Measurements from ENCODE around the gene ABHD11. TPM values are rescaled to one million over a fixed set of nuclear protein-coding genes. Genes with fewer than 3 reads are reported as not detected.

ABHD11 gene
- total and polyA plus RNA-seq, 2 experiments from 2014 or later, result 18.7 to 24.6 TPM

- TF ChIP-seq ZNF462 (CRISPR knock-in tag; IDR thresholded peaks at IDR 0.05), result no peak
- TF ChIP-seq NANOG (IDR thresholded peaks at IDR 0.05; ENCODE audit: borderline replicate concordance), result no peak
Observed at GRCh38 chr7:73702226-73702625, 36.4 kb downstream of the ABHD11 start (continued).

GRCh38 chr7:73701357-73701995 is 37.1 kb downstream of the ABHD11 start:
- ATAC-seq (peak; percentile 58), DNase-seq (ENCODE audit: low spot score) (peak; percentile 94)
- H3K27ac ChIP-seq (ENCODE audit: low read depth), result 0 out of 2 replicates have a peak overlapping the region, but pooled peaks have one; percentile 36
- no peaks in the 10 kb centered on the region for H3K9me2 ChIP-seq (ENCODE audit: insufficient read depth)
- no peaks in the 10 kb centered on the region for H4K20me1 ChIP-seq (replicated peaks; ENCODE audit: insufficient read depth)
- Mint-ChIP-seq H3K4me1 (peaks cover 33% of the 10 kb centered on the region), H3K36me3 (ENCODE audit: low read depth) (peaks cover 36% of the 10 kb centered on the region), H3K27me3 (ENCODE audit: insufficient read depth, low read depth, poor library complexity) (peaks cover 23% of the 10 kb centered on the region), H3K9me3 (no peaks in the 10 kb centered on the region; the same call in 2 of the 3 replicates), H3K27ac (peak overlapping the region; percentile 51; the same call in 1 of the 2 replicates), H3K4me3 (peak overlapping the region; percentile 23; the same call in 1 of the 3 replicates)
- peaks cover 7% of the 10 kb centered on the region for H3K36me3 ChIP-seq (ENCODE audit: insufficient read depth)
- H3K4me3 ChIP-seq, result no peak overlapping the region
- no peak overlapping the region for H3K4me2 ChIP-seq
- H2AFZ ChIP-seq, result no peak overlapping the region
- H3F3A ChIP-seq (replicated peaks; ENCODE audit: low read depth), result 0 out of 2 replicates have a peak, but pooled peaks cover 8% of the 10 kb centered on the region
- no peaks in the 10 kb centered on the region for H3K27me3 ChIP-seq (ENCODE audit: insufficient read depth)
- TF ChIP-seq CTCF (conservative IDR thresholded peaks at IDR 0.05; ENCODE audit: low read depth in 2 of 2) (peak; percentile 77 to 80), JUNB (IDR thresholded peaks at IDR 0.05; ENCODE audit: unreplicated experiment) (no peak), STAT1 (IDR thresholded peaks at IDR 0.05; ENCODE audit: unreplicated experiment) (no peak), CREB1 (CRISPR knock-in tag; IDR thresholded peaks at IDR 0.05; ENCODE audit: low read depth) (peak; percentile 58)
- H3K4me1 ChIP-seq (ENCODE audit: insufficient read depth), result peaks cover 15% of the 10 kb centered on the region
- no peaks in the 10 kb centered on the region for H3K79me2 ChIP-seq (replicated peaks; ENCODE audit: insufficient read depth)

Data from GM23338 (cell line).